Stimulated activated naive B cell treated with anti-CD40 and anti-IgM and Interleukin-4, amounts not matched to agents 10 μg/mL and 1 μg/mL and 100 μg/mL, for 72 hours (primary cell): ENCODE data around the gene D2HGDH.
"Not testable (repeated sequence)": the region's sequence is repeated elsewhere in the genome, so short reads cannot be mapped to it uniquely, and the experiment has no call there.

Source experiments
- ATAC-seq, 2 donors: fragments of 150-1000 bp; cut with Tn5 transposase; replicated peaks; 2 replicates each; pipeline ENCODE4 v1.10.0; 2021; ENCODE audit warnings: moderate library complexity in 1 of 2
- DNase-seq: peaks from one replicate; pipeline ENCODE4 v3.0.0; 2021
- H3K27ac Mint-ChIP-seq: one replicate; pipeline ENCODE4 v1.8.0; 2022; ENCODE audit warnings: mild to moderate bottlenecking, mixed read lengths
- H3K27me3 Mint-ChIP-seq, 2 donors: one replicate each; pipeline ENCODE4 v1.8.0; 2022; ENCODE audit warnings: mixed read lengths in 2 of 2
- H3K36me3 Mint-ChIP-seq, 2 donors: one replicate each; pipeline ENCODE4 v1.8.0; 2022; ENCODE audit warnings: mixed read lengths in 2 of 2, mild to moderate bottlenecking in 1 of 2
- H3K4me1 Mint-ChIP-seq, 2 donors: one replicate each; pipeline ENCODE4 v1.8.0; 2022; ENCODE audit warnings: mixed read lengths in 2 of 2, mild to moderate bottlenecking in 1 of 2
- H3K4me3 Mint-ChIP-seq, 2 donors: one replicate each; pipeline ENCODE4 v1.8.0; 2022; ENCODE audit warnings: mild to moderate bottlenecking in 2 of 2, mixed read lengths in 2 of 2, moderate library complexity in 1 of 2
- H3K9me3 Mint-ChIP-seq, 2 donors: one replicate each; pipeline ENCODE4 v1.8.0; 2022; ENCODE audit warnings: mixed read lengths in 2 of 2, mild to moderate bottlenecking in 1 of 2

The D2HGDH gene

GRCh38 chr2:241733391-241734207 lies 831 bp upstream of the D2HGDH start:
- no peak for DNase-seq
- peak overlapping the region; percentile 89 for H3K27ac Mint-ChIP-seq

GRCh38 chr2:241734208-241734466 lies 293 bp upstream of the D2HGDH start:
- Mint-ChIP-seq H3K27ac (peak overlapping the region; percentile 89), H3K4me1 (peaks cover 38 to 52% of the 10 kb centered on the region in 2 donors), H3K27me3 (no peaks in the 10 kb centered on the region), H3K4me3 (peak overlapping the region; percentile 75 to 86), H3K9me3 (peaks cover 3 to 9% of the 10 kb centered on the region in 2 donors), H3K36me3 (peaks cover 16 to 30% of the 10 kb centered on the region in 2 donors)
- no peak for DNase-seq
- ATAC-seq: peak; percentile 9 to 15

More at GRCh38 chr2:241733391-241734207, 831 bp upstream of the D2HGDH start:
- H3K4me1 Mint-ChIP-seq: peaks cover 35 to 46% of the 10 kb centered on the region in 2 donors
- peaks cover 3 to 9% of the 10 kb centered on the region in 2 donors for H3K9me3 Mint-ChIP-seq
- H3K4me3 Mint-ChIP-seq: peak overlapping the region; percentile 75 to 86
- H3K27me3 Mint-ChIP-seq: no peaks in the 10 kb centered on the region
- ATAC-seq: no peak
- peaks cover 15 to 28% of the 10 kb centered on the region in 2 donors for H3K36me3 Mint-ChIP-seq

GRCh38 chr2:241736111-241736510 lies 1.7 kb downstream of the D2HGDH start:
- no peak for ATAC-seq
- Mint-ChIP-seq H3K27ac (peak overlapping the region; percentile 3), H3K9me3 (peaks cover 0 to 2% of the 10 kb centered on the region in 2 donors), H3K27me3 (no peaks in the 10 kb centered on the region), H3K4me1 (peaks cover 35 to 49% of the 10 kb centered on the region in 2 donors), H3K4me3 (peak overlapping the region; percentile 85 to 86), H3K36me3 (peaks cover 20 to 28% of the 10 kb centered on the region in 2 donors)
- DNase-seq: no peak

DNA sequence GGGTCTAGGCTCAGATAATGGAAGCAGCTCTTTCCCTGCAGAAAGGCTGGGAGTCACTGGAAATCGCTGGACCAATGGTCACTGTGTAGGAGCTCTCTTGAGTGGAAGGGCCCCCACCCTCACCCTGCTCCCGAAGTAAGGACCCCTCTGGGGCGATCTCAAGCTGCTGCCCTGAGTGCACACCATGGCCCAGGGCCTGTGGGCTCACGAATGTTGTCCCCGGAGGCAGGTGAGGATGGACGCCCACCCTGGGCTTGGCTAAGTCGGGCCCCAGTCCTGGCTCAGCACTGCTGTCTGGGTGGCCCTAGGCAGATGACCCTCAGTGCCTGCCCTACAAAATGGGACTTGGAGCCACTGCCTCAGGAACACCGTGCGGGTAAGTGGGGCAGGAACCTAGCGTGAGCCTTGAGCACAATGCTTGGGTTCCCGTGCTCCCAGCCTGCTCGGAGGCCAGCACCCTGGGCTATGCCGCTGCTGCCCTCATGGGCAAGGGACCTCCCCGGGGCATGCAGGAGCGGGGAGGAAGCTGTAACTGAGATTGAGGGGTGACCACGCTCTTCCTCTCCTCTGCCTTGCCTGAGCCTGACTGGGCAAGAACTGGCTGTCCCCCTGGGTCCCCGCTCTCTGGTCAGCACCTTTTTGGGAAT lies 3.7 kb downstream of the D2HGDH start:
- no peak for ATAC-seq
- Mint-ChIP-seq H3K4me1 (peaks cover 27 to 38% of the 10 kb centered on the region in 2 donors), H3K9me3 (no peaks in the 10 kb centered on the region), H3K4me3 (no peak overlapping the region), H3K36me3 (peaks cover 26 to 34% of the 10 kb centered on the region in 2 donors), H3K27me3 (no peaks in the 10 kb centered on the region), H3K27ac (no peak overlapping the region)
- no peak for DNase-seq

- peaks cover 23 to 31% of the 10 kb centered on the region in 2 donors for H3K4me1 Mint-ChIP-seq
- no peaks in the 10 kb centered on the region for H3K9me3 Mint-ChIP-seq
- DNase-seq (no peak), ATAC-seq (no peak)
- peaks cover 34 to 42% of the 10 kb centered on the region in 2 donors for H3K36me3 Mint-ChIP-seq
- no peak overlapping the region for H3K4me3 Mint-ChIP-seq
- H3K27ac Mint-ChIP-seq: peak overlapping the region; percentile 94
- H3K27me3 Mint-ChIP-seq: no peaks in the 10 kb centered on the region
Measured at GRCh38 chr2:241739177-241739576, 4.7 kb downstream of the D2HGDH start.

DNA sequence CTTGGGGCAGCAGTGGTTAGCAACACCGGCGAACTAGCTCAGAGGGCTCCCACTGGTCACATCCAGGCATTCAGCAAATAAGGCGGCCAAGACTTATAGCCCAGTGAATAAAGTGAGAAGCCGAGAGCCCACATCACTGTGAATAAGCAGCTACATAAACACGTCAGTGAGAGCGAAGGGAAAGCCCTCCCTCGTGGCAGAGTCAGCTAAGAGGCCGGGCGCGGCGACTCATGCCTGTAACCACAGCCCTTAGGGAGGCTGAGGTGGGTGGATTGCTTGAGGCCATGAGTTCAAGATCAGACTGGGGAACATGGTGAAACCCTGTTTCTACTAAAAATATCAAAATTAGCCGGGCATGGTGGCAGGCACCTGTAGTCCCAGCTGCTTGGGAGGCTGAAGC lies 5.2 kb downstream of the D2HGDH start:
- Mint-ChIP-seq H3K27ac (peak overlapping the region; percentile 94), H3K9me3 (no peaks in the 10 kb centered on the region), H3K36me3 (peaks cover 38 to 45% of the 10 kb centered on the region in 2 donors), H3K27me3 (no peaks in the 10 kb centered on the region), H3K4me3 (peak overlapping the region in 1 of 2 donors; percentile 33), H3K4me1 (peaks cover 23 to 31% of the 10 kb centered on the region in 2 donors)
- ATAC-seq (peak; percentile 56 to 77), DNase-seq (peak; percentile 69)

DNA sequence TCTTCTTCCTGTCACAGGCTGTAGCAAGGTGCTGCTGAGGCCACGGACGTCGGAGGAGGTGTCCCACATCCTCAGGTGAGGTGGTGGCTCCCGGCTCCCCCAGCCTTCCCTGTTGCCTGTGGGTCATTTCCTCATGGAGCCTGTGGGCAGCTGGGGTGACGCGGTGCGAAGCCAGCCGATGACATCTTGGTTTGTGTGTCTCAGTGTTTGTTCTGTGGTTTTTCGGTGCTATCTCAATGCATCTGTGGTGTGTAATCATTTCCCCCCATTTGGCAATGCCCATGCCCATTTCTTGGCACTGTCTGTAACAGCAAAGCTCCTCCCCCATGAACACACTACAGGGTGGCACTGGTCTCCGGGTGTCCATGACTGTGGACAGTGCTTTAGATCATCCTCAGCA lies 6.6 kb downstream of the D2HGDH start:
- Mint-ChIP-seq H3K9me3 (peaks cover 0 to 2% of the 10 kb centered on the region in 2 donors), H3K4me1 (peaks cover 21 to 31% of the 10 kb centered on the region in 2 donors), H3K36me3 (peaks cover 50 to 59% of the 10 kb centered on the region in 2 donors), H3K27me3 (no peaks in the 10 kb centered on the region), H3K27ac (no peak overlapping the region), H3K4me3 (no peak overlapping the region)
- no peak for DNase-seq
- ATAC-seq: no peak

- DNase-seq: no peak
- ATAC-seq: no peak
- H3K4me1 Mint-ChIP-seq: peaks cover 21 to 27% of the 10 kb centered on the region in 2 donors
- no peak overlapping the region for H3K27ac Mint-ChIP-seq
- no peaks in the 10 kb centered on the region for H3K27me3 Mint-ChIP-seq
- H3K36me3 Mint-ChIP-seq: peaks cover 54 to 64% of the 10 kb centered on the region in 2 donors
- peaks cover 0 to 3% of the 10 kb centered on the region in 2 donors for H3K9me3 Mint-ChIP-seq
- H3K4me3 Mint-ChIP-seq: no peak overlapping the region
Measured at GRCh38 chr2:241742320-241742939, 8.0 kb downstream of the D2HGDH start.

- not testable (repeated sequence) for DNase-seq, ATAC-seq, H3K27me3 Mint-ChIP-seq, H3K4me3 Mint-ChIP-seq, H3K9me3 Mint-ChIP-seq
- peaks cover 20 to 27% of the 10 kb centered on the region in 2 donors for H3K4me1 Mint-ChIP-seq
- H3K27ac Mint-ChIP-seq: peak overlapping the region; percentile 22
- peaks cover 57 to 68% of the 10 kb centered on the region in 2 donors for H3K36me3 Mint-ChIP-seq
Measured at GRCh38 chr2:241743008-241743407, 8.6 kb downstream of the D2HGDH start.

- DNase-seq (no peak), ATAC-seq (no peak)
- Mint-ChIP-seq H3K27me3 (no peaks in the 10 kb centered on the region), H3K4me3 (no peak overlapping the region), H3K27ac (peak overlapping the region; percentile 22), H3K9me3 (peaks cover 0 to 3% of the 10 kb centered on the region in 2 donors), H3K4me1 (peaks cover 18 to 22% of the 10 kb centered on the region in 2 donors), H3K36me3 (peaks cover 54 to 68% of the 10 kb centered on the region in 2 donors)
Measured at GRCh38 chr2:241743620-241744019, 9.2 kb downstream of the D2HGDH start.

DNA sequence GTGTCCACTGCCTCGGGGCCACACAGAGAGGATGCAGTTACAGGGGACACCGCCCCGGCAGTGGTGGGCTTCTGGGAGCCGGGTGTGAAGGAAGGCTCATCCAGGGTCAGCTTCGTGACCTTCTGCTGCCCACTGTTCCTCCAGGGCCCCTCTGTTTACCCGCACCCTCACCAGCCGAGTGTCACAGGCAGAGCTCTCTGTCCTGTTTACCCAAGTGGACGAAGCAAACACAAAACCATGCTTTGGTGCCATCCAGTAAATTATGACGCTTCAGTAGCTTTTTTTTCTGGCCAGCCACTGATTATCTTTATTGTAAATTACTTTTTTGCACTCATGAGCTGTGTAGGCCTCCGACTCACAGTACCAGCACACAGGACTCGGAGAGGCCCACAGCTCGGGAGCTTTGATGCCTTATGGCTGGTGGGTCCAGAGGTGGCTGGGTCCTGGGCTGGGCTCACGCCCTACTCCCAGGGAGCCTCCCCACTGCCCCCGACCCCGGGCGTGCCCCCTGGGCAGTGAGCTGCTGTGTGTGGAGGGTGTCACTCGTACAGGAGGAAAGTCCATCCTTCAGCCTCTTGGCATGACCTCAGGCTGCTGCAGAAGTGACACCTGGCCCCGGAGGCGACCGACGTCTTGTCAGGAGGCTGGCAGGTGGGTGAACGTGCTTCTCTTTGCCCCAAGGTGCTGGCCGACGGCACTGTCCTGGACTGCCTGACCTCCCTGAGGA lies 9.8 kb downstream of the D2HGDH start:
- Mint-ChIP-seq H3K27ac (no peak overlapping the region), H3K4me1 (peaks cover 14 to 17% of the 10 kb centered on the region in 2 donors), H3K4me3 (no peak overlapping the region), H3K36me3 (peaks cover 54 to 68% of the 10 kb centered on the region in 2 donors), H3K27me3 (no peaks in the 10 kb centered on the region), H3K9me3 (peaks cover 0 to 3% of the 10 kb centered on the region in 2 donors)
- DNase-seq: no peak
- no peak for ATAC-seq

DNA sequence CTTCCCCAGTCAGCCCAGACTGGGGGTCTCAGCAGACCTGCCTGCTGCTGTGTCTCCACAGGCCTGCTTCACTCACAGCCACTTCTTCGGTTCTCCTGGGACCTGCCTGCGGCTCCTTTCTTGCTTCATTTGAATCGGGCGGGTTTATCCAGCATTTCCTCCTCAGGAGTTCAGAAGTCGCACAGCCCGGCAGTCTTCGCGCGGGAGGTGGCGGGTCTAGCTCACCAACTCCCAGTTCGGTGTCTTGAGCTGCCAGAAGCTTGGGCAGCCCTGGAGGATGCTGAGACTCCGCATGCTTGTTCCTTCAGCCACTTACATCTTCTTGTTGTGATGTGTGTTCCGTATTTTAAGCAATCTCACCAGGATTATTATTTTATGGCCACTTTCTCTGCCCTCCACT lies 10.8 kb downstream of the D2HGDH start:
- no peak for ATAC-seq
- Mint-ChIP-seq H3K36me3 (peaks cover 52 to 67% of the 10 kb centered on the region in 2 donors), H3K27ac (no peak overlapping the region), H3K4me1 (peaks cover 6 to 7% of the 10 kb centered on the region in 2 donors), H3K9me3 (peaks cover 0 to 3% of the 10 kb centered on the region in 2 donors), H3K4me3 (no peak overlapping the region), H3K27me3 (no peaks in the 10 kb centered on the region)
- no peak for DNase-seq

GRCh38 chr2:241746084-241746483 lies 11.7 kb downstream of the D2HGDH start:
- Mint-ChIP-seq H3K27ac (no peak overlapping the region), H3K27me3 (no peaks in the 10 kb centered on the region), H3K4me3 (no peak overlapping the region), H3K36me3 (peaks cover 51 to 66% of the 10 kb centered on the region in 2 donors), H3K9me3 (peaks cover 0 to 3% of the 10 kb centered on the region in 2 donors), H3K4me1 (peaks cover 3 to 5% of the 10 kb centered on the region in 2 donors)
- DNase-seq: no peak
- no peak for ATAC-seq
